Hepatocyte (in vitro differentiated cells): ENCODE results near the gene BCO1. TPM values are rescaled to one million over a fixed set of nuclear protein-coding genes. Genes with fewer than 3 reads are reported as not detected.

Experiments used
- DNase-seq: peaks from one replicate; pipeline ENCODE4 v3.0.0-alpha.2; 2016; ENCODE audit warnings: low spot score
- H2AFZ ChIP-seq: fragments of 200-600 bp; sonication (generic); 2 replicates; pipeline ENCODE4 v1.6.0; 2016; ENCODE audit warnings: antibody characterized with exemption, mild to moderate bottlenecking
- H3K27ac ChIP-seq: fragments of 200-600 bp; sonication (generic); 2 replicates; pipeline ENCODE4 v1.5.1; 2016; ENCODE audit warnings: mild to moderate bottlenecking
- H3K27me3 ChIP-seq: fragments of 200-600 bp; sonication (generic); 2 replicates; pipeline ENCODE4 v1.6.1; 2016
- H3K36me3 ChIP-seq: fragments of 200-600 bp; sonication (generic); replicated peaks from 2 replicates; pipeline ENCODE4 v1.5.1; 2016; ENCODE audit warnings: low read depth; ENCODE audit not compliant: insufficient read depth
- H3K4me1 ChIP-seq: fragments of 200-600 bp; sonication (generic); 2 replicates; pipeline ENCODE4 v1.5.1; 2016; ENCODE audit warnings: mild to moderate bottlenecking, moderate library complexity; ENCODE audit not compliant: insufficient read depth
- H3K4me2 ChIP-seq: fragments of 200-600 bp; sonication (generic); 2 replicates; pipeline ENCODE4 v1.6.0; 2016
- H3K4me3 ChIP-seq: fragments of 200-600 bp; sonication (generic); 2 replicates; pipeline ENCODE4 v1.5.1; 2016; ENCODE audit warnings: mild to moderate bottlenecking
- H3K79me2 ChIP-seq: fragments of 200-600 bp; sonication (generic); 2 replicates; pipeline ENCODE4 v1.6.0; 2017; ENCODE audit warnings: mild to moderate bottlenecking
- H3K9me2 ChIP-seq: fragments of 200-600 bp; sonication (generic); replicated peaks from 2 replicates; pipeline ENCODE4 v1.6.0; 2017; ENCODE audit warnings: mild to moderate bottlenecking; ENCODE audit not compliant: insufficient read depth
- H3K9me3 ChIP-seq: fragments of 200-600 bp; sonication (generic); 2 replicates; pipeline ENCODE4 v1.5.1; 2016; ENCODE audit warnings: low read depth, mild to moderate bottlenecking
- H4K20me1 ChIP-seq: fragments of 200-600 bp; sonication (generic); 2 replicates; pipeline ENCODE4 v1.6.0; 2016; ENCODE audit warnings: mild to moderate bottlenecking; ENCODE audit not compliant: insufficient read depth, poor library complexity, severe bottlenecking
- CTCF ChIP-seq: fragments of 200-600 bp; sonication (generic); IDR thresholded peaks from 2 replicates; pipeline ENCODE4 v1.5.1; 2016; ENCODE audit warnings: antibody characterized with exemption, mild to moderate bottlenecking; ENCODE audit not compliant: poor library complexity
- EZH2 ChIP-seq: fragments of 200-600 bp; sonication (generic); IDR thresholded peaks from 2 replicates; pipeline ENCODE4 v1.6.1; 2016; ENCODE audit warnings: antibody characterized with exemption, mild to moderate bottlenecking, borderline replicate concordance
- EZH2phosphoT487 ChIP-seq: fragments of 200-600 bp; sonication (generic); IDR thresholded peaks from one replicate; pipeline ENCODE4 v1.6.1; 2018; ENCODE audit warnings: antibody characterized with exemption, mild to moderate bottlenecking, low read depth, moderate library complexity; ENCODE audit not compliant: unreplicated experiment, severe bottlenecking
- WGBS: methylation state at CpG from one replicate; pipeline ENCODE4 v1.1.6; 2016; ENCODE audit warnings: low lambda C conversion rate; ENCODE audit errors: missing lambda C conversion rate; 5-methylcytosine and 5-hydroxymethylcytosine counted together
- polyA plus RNA-seq: library from polyadenylated mRNA; unstranded; fragments of >200 nt; fragmentation: Nextera tagmentation; extraction: Ambion mirVana; gene quantifications from 2 replicates; pipeline ENCODE4 v1.2.1, GENCODE V29; 2016
- total RNA-seq: library from RNA; depleted of rRNA; stranded (reverse); fragments of >200 nt; gene quantifications from 2 replicates; pipeline ENCODE4 v1.2.3, GENCODE V29; 2014

BCO1 gene, protein sequence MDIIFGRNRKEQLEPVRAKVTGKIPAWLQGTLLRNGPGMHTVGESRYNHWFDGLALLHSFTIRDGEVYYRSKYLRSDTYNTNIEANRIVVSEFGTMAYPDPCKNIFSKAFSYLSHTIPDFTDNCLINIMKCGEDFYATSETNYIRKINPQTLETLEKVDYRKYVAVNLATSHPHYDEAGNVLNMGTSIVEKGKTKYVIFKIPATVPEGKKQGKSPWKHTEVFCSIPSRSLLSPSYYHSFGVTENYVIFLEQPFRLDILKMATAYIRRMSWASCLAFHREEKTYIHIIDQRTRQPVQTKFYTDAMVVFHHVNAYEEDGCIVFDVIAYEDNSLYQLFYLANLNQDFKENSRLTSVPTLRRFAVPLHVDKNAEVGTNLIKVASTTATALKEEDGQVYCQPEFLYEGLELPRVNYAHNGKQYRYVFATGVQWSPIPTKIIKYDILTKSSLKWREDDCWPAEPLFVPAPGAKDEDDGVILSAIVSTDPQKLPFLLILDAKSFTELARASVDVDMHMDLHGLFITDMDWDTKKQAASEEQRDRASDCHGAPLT
- total RNA-seq (2.0 and 2.4 TPM in 2 replicates), polyA plus RNA-seq (1.4 and 1.6 TPM in 2 replicates)

GRCh38 chr16:81238296-81239011 is at the start of gene BCO1:
TSS of gene BCO1 (plus strand) at chr16:81238689. CDS start at chr16:81238909, 220 bp downstream.
- no peaks in the 10 kb centered on the region for H3K9me2 ChIP-seq
- H3K27ac ChIP-seq: peak within 1 kb of the TSS; percentile 71
- no peaks in the 10 kb centered on the region for H3K27me3 ChIP-seq
- no peak within 1 kb of the TSS for H3K4me3 ChIP-seq
- peak within 1 kb of the TSS; percentile 80 for H3K4me2 ChIP-seq
- TF ChIP-seq EZH2phosphoT487 (no peak), CTCF (no peak), EZH2 (no peak)
- H3K4me1 ChIP-seq: peaks cover 9% of the 10 kb centered on the region
- H2AFZ ChIP-seq: peak within 1 kb of the TSS; percentile 30
- no peaks in the 10 kb centered on the region for H3K79me2 ChIP-seq
- H3K9me3 ChIP-seq: no peaks in the 10 kb centered on the region
- 11% methylated on average over 10 of the region's 10 CpGs for WGBS
- H3K36me3 ChIP-seq: no peaks in the 10 kb centered on the region
- H4K20me1 ChIP-seq: no peaks in the 10 kb centered on the region
- peak; percentile 56 for DNase-seq

DNA sequence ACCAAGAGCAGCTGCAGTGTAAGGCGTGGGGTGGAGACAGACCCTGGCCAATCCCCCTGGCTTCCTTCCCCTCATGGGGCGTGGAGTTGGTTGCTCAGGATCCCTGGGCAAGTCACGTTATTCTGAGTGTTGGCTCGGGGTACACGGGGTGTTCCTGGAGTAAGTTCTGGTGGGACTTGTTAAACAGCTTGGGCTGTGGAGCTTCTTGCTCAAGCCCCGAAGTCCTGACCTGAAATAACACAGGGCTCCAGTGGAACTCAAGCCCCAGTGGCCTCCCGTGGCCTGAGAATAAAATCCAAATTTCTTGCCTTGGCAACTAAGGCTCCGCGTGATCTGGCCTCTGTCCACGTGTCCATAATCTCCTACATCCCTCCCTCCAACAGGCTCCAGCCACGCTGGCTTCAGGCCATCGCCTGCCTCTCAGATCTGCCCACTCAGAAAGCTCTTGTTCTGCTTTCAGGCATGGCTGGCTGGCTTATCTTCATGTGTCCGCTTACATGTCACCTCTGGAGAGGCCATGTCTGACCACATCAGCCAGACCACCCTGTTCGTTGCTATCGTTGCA is 49.3 kb upstream of the BCO1 start:
- Histone ChIP-seq H2AFZ (no peak overlapping the region), H3K36me3 (no peaks in the 10 kb centered on the region), H3K4me1 (no peaks in the 10 kb centered on the region), H3K27me3 (no peaks in the 10 kb centered on the region), H3K9me2 (no peaks in the 10 kb centered on the region), H3K4me3 (no peak overlapping the region), H3K9me3 (no peaks in the 10 kb centered on the region), H3K4me2 (no peak overlapping the region), H3K79me2 (no peaks in the 10 kb centered on the region), H4K20me1 (no peaks in the 10 kb centered on the region), H3K27ac (peak overlapping the region; percentile 1)
- TF ChIP-seq CTCF: no peak
- no peak for TF ChIP-seq EZH2
- no peak for TF ChIP-seq EZH2phosphoT487
- DNase-seq: peak; percentile 66
- 72% methylated on average over 15 of the region's 15 CpGs for WGBS

GRCh38 chr16:81190667-81191066 is 47.8 kb upstream of the BCO1 start:
- 53% methylated on average over 3 of the region's 3 CpGs for WGBS
- no peak overlapping the region for H3K4me2 ChIP-seq
- no peak overlapping the region for H2AFZ ChIP-seq
- no peak for DNase-seq
- no peaks in the 10 kb centered on the region for H3K27me3 ChIP-seq
- no peaks in the 10 kb centered on the region for H3K79me2 ChIP-seq
- H3K4me3 ChIP-seq: no peak overlapping the region
- H3K9me3 ChIP-seq: no peaks in the 10 kb centered on the region
- H3K9me2 ChIP-seq: no peaks in the 10 kb centered on the region
- H3K27ac ChIP-seq: peak overlapping the region; percentile 17
- no peaks in the 10 kb centered on the region for H4K20me1 ChIP-seq
- no peaks in the 10 kb centered on the region for H3K36me3 ChIP-seq
- TF ChIP-seq CTCF (no peak), EZH2 (no peak), EZH2phosphoT487 (no peak)
- H3K4me1 ChIP-seq: no peaks in the 10 kb centered on the region
